PC-9 (cell line): ENCODE data around the gene HSFX2. TPM values are rescaled to one million over a fixed set of nuclear protein-coding genes. Genes with fewer than 3 reads are reported as not detected.
A peak's percentile ranks its signal among the peaks of the same experiment; 100 is the strongest.

Experiments
- BruUV-seq: library from RNA; stranded (reverse); fragments of 400-500 nt; replicated peaks from 2 replicates; lab custom pipeline; 2021; lab: Mats Ljungman, UMichigan
- CTCF ChIA-PET: fragments of 300-600 bp; sonication (Branson Sonifier 250); formaldehyde crosslinking; loops from one replicate; lab custom pipeline; 2022; ENCODE audit warnings: antibody characterized with exemption; lab: Charles Lee
- POLR2A ChIA-PET: fragments of 300-600 bp; sonication (Branson Sonifier 250); formaldehyde crosslinking; loops from one replicate; lab custom pipeline; 2022; ENCODE audit warnings: antibody characterized with exemption; ENCODE audit not compliant: unreplicated experiment; lab: Charles Lee
- DNase-seq, 2 experiments: peaks; one replicate each; pipeline versions ENCODE4 v3.0.0 to v3.0.0-alpha.2; 2015 to 2022; ENCODE audit warnings: mixed read lengths in 1 of 2
- H2AFZ ChIP-seq: fragments of 200-600 bp; sonication (generic); 2 replicates; pipeline ENCODE4 v1.8.1; 2017; ENCODE audit warnings: antibody characterized with exemption
- H3F3A ChIP-seq: fragments of 200-600 bp; sonication (generic); 2 replicates; pipeline ENCODE4 v1.8.1; 2017; ENCODE audit warnings: antibody characterized with exemption, mild to moderate bottlenecking, low read depth; ENCODE audit not compliant: insufficient read depth
- H3K27ac ChIP-seq: fragments of 200-600 bp; sonication (generic); 2 replicates; pipeline ENCODE4 v1.6.1; 2016; ENCODE audit warnings: mixed run types
- H3K27me3 ChIP-seq: fragments of 200-600 bp; sonication (generic); 2 replicates; pipeline ENCODE4 v1.6.1; 2016; ENCODE audit warnings: low read depth, mixed run types; ENCODE audit not compliant: insufficient read depth
- H3K36me3 ChIP-seq: fragments of 200-600 bp; sonication (generic); 2 replicates; pipeline ENCODE4 v1.6.1; 2016; ENCODE audit warnings: low read depth, mixed run types
- H3K4me1 ChIP-seq: fragments of 200-600 bp; sonication (generic); replicated peaks from 2 replicates; pipeline ENCODE4 v1.6.1; 2016; ENCODE audit warnings: mixed run types; ENCODE audit not compliant: insufficient read depth
- H3K4me2 ChIP-seq: fragments of 200-600 bp; sonication (generic); 2 replicates; pipeline ENCODE4 v1.6.1; 2017; ENCODE audit warnings: mixed run types
- H3K4me3 ChIP-seq: fragments of 200-600 bp; sonication (generic); 2 replicates; pipeline ENCODE4 v1.6.1; 2016; ENCODE audit warnings: mixed run types
- H3K79me2 ChIP-seq: fragments of 200-600 bp; sonication (generic); 2 replicates; pipeline ENCODE4 v1.6.1; 2017; ENCODE audit warnings: low read depth, mixed run types
- H3K9me2 ChIP-seq: fragments of 200-600 bp; sonication (generic); 2 replicates; pipeline ENCODE4 v1.8.1; 2017; ENCODE audit warnings: mild to moderate bottlenecking; ENCODE audit not compliant: insufficient read depth
- H3K9me3 ChIP-seq: fragments of 200-600 bp; sonication (generic); 2 replicates; pipeline ENCODE4 v1.8.1; 2016; ENCODE audit warnings: low read depth; ENCODE audit not compliant: insufficient read depth
- H4K20me1 ChIP-seq: fragments of 200-600 bp; sonication (generic); 2 replicates; pipeline ENCODE4 v1.8.1; 2017; ENCODE audit not compliant: insufficient read depth
- CTCF ChIP-seq: fragments of 200-600 bp; sonication (generic); conservative IDR thresholded peaks from 2 replicates; pipeline ENCODE4 v1.6.1; 2017; ENCODE audit warnings: mixed run types, antibody characterized with exemption, mild to moderate bottlenecking, moderate library complexity
- EZH2 ChIP-seq: fragments of 200-600 bp; sonication (generic); IDR thresholded peaks from 2 replicates; pipeline ENCODE4 v1.8.0; 2017; ENCODE audit warnings: antibody characterized with exemption, low read depth
- intact Hi-C: fragments of 100-400 bp; cut with micrococcal nuclease; formaldehyde crosslinking; loops from one replicate; pipeline ENCODE4 v1.10.0; 2022; ENCODE audit not compliant: unreplicated experiment
- total RNA-seq: library from RNA; stranded (reverse); gene quantifications from 2 replicates; pipeline ENCODE4 v1.2.3, GENCODE V29; 2021

HSFX2 gene
- total RNA-seq, 1 experiment from 2014 or later = 0.28 TPM

GRCh38 chrX:149618871-149619270 lies 23.8 kb upstream of the HSFX2 start:
- DNase-seq = no peak
- Histone ChIP-seq H3K27ac (no peak overlapping the region), H3K4me1 (no peaks in the 10 kb centered on the region), H3K4me2 (no peak overlapping the region), H2AFZ (no peak overlapping the region), H3K9me2 (no peaks in the 10 kb centered on the region), H3K4me3 (no peak overlapping the region), H3K9me3 (no peaks in the 10 kb centered on the region), H3K36me3 (no peaks in the 10 kb centered on the region), H3K79me2 (peaks cover 57% of the 10 kb centered on the region), H3F3A (no peaks in the 10 kb centered on the region), H3K27me3 (no peaks in the 10 kb centered on the region), H4K20me1 (peaks cover 43% of the 10 kb centered on the region; the same call in 1 of the 2 replicates)
- BruUV-seq = no TSS peak
- no peak for TF ChIP-seq CTCF
- no peak for TF ChIP-seq EZH2
- intact Hi-C loops = no loop called here
- CTCF ChIA-PET = no interaction called here
- POLR2A ChIA-PET = no interaction called here

GRCh38 chrX:149611623-149612175 lies 16.6 kb upstream of the HSFX2 start:
- intact Hi-C loops = no loop called here
- CTCF ChIA-PET = no interaction called here
- TF ChIP-seq EZH2 (no peak), CTCF (no peak)

GRCh38 chrX:149610511-149610910 lies 15.4 kb upstream of the HSFX2 start:
- Histone ChIP-seq H3K36me3 (no peaks in the 10 kb centered on the region), H3K79me2 (0 out of 2 replicates have a peak, but pooled peaks cover 19% of the 10 kb centered on the region), H3F3A (no peaks in the 10 kb centered on the region; the same call in 1 of the 2 replicates), H3K27me3 (no peaks in the 10 kb centered on the region), H3K9me3 (no peaks in the 10 kb centered on the region), H3K4me3 (no peak overlapping the region), H3K4me2 (no peak overlapping the region), H2AFZ (no peak overlapping the region), H3K27ac (no peak overlapping the region), H4K20me1 (peaks cover 19% of the 10 kb centered on the region; the same call in 1 of the 2 replicates), H3K9me2 (no peaks in the 10 kb centered on the region), H3K4me1 (no peaks in the 10 kb centered on the region)
- BruUV-seq = TSS peak; percentile 14
- DNase-seq = no peak
- CTCF ChIA-PET = no interaction called here
- intact Hi-C loops = no loop called here
- POLR2A ChIA-PET = no interaction called here
- no peak for TF ChIP-seq EZH2
- no peak for TF ChIP-seq CTCF

More at GRCh38 chrX:149611623-149612175, 16.6 kb upstream of the HSFX2 start:
- DNase-seq = no peak
- Histone ChIP-seq H3K27me3 (no peaks in the 10 kb centered on the region), H3K4me2 (no peak overlapping the region), H3K4me3 (no peak overlapping the region), H2AFZ (no peak overlapping the region), H3K79me2 (peaks cover 30% of the 10 kb centered on the region), H3K9me3 (no peaks in the 10 kb centered on the region), H4K20me1 (peaks cover 24% of the 10 kb centered on the region; the same call in 1 of the 2 replicates), H3F3A (no peaks in the 10 kb centered on the region; the same call in 1 of the 2 replicates), H3K36me3 (no peaks in the 10 kb centered on the region), H3K9me2 (no peaks in the 10 kb centered on the region), H3K27ac (no peak overlapping the region), H3K4me1 (no peaks in the 10 kb centered on the region)
- BruUV-seq = no TSS peak
- POLR2A ChIA-PET = no interaction called here
